T47D (cell line): ENCODE data around the gene B3GAT3.

Experiments used
- DNase-seq, 2 experiments: peaks; one replicate each; pipeline versions ENCODE4 v3.0.0 to v3.0.0-alpha.2; 2011 to 2012; ENCODE audit warnings: low read depth in 1 of 2, low spot score in 1 of 2
- JUND ChIP-seq: IDR thresholded peaks from 2 replicates; pipeline ENCODE4 v1.6.1; 2012; ENCODE audit warnings: low read depth
- in situ Hi-C: cut with HindIII; loops from 2 replicates; pipeline ENCODE4 v1.10.0; 2016; ENCODE audit warnings: low sequenced_read_pairs, low pct_unique_long_range_greater_than_20kb

Gene B3GAT3

GRCh38 chr11:62607714-62608113 is 14.1 kb downstream of the B3GAT3 start:
- no peak for TF ChIP-seq JUND
- in situ Hi-C loops: no loop called here
- DNase-seq: no peak

DNA sequence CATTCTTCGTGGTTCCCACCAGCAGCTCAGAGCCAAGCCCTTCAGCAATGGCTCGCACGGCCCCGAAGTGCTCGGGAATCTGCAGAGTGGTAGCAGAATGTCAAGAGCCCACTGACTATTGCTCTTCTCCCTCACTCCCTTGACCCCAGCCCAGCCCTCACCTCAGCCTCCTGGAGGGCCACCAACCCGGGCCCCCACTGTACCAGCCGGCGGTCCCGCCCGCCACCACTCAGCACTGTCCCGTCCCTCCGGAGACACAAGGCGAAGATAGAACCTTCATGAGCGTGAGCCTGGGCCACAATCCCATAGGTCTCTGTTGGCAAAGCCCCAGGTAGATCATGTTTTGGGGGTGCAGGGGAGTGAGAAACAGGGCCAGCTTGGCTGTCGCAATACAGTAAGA is 15.9 kb downstream of the B3GAT3 start:
- DNase-seq: no peak
- TF ChIP-seq JUND: no peak
- in situ Hi-C loops: no loop called here

DNA sequence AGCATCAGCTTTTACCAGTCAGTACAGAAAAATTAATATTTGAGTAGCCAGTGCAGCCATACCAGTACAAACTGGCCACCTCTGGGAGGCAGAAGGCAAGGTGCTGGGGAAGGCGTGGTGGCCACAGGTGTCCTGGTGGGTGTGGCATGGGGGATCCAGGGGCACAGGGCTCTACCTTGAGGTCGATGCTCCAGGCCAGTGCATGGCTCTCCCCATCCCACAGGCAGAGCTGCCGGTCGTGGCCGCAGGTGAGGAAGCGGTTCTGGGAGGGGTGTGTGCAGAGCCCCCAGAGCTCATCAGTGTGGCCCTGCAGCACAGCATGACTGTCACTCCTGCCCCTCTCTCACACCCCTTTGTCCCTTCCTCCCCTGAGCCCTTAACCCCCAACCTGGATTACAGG is 16.3 kb downstream of the B3GAT3 start:
- TF ChIP-seq JUND: no peak
- in situ Hi-C loops: no loop called here
- no peak for DNase-seq

DNA sequence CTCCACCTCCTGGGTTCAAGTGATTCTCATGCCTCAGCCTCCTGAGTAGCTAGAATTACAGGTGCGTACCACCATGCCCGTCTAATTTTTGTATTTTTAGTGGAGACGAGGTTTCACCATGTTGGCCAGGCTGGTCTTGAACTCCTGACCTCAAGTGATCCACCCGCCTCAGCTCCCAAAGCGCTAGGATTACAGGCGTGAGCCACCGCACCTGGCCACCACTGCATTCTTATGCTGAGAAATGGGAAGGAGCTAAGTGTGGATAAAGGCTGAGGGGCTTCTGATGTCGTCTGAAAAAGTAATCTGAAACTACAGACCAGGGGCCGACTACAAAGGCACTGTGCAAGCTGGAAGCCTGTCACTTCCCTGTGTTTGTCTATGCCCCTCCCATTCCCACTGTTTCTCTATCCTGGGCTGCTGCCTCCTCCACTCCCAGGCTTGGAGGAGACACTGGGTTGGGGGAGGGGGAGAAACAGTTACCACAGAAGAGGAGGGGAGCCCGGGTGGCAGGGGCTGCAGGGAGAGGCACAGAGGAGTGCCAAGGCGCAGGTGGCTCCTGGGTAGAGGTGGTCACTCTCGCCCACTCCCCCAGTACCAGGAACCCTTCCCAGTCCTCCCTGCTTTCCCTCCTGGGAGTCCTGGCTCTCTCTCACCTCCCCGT is 17.2 kb downstream of the B3GAT3 start:
- no peak for TF ChIP-seq JUND
- no peak for DNase-seq
- in situ Hi-C loops: no loop called here

DNA sequence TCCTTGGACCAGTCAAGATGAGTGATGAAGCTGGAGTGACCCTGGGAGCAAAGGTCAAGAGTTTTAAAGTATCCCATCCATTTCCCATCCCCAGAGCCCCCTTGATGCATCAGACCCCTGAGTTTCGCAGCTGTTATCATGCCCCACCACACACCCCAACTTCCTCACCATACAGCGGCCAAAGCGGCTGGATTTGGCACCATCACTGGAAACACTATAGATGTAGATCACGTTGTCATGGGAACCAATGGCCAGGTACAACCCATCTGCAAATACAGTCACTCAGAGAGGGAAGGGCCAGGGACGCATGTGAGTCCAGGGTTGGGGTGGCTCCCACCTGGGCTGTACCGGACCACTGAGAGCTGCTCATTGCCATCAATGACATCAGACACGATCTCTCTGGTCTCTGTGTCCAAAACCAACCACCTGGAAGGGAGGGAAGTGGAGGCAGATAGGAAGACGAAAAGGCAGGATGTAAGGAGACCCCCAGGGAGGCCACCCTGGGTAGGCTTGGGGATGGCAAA is 17.9 kb downstream of the B3GAT3 start:
- peak in 1 of 2 experiments; percentile 35 for DNase-seq
- in situ Hi-C loops: no loop called here
- TF ChIP-seq JUND: no peak

- no peak for TF ChIP-seq JUND
- no peak for DNase-seq
- in situ Hi-C loops: no loop called here
These were observed 18.7 kb downstream of the B3GAT3 start for GRCh38 chr11:62603072-62603408.

DNA sequence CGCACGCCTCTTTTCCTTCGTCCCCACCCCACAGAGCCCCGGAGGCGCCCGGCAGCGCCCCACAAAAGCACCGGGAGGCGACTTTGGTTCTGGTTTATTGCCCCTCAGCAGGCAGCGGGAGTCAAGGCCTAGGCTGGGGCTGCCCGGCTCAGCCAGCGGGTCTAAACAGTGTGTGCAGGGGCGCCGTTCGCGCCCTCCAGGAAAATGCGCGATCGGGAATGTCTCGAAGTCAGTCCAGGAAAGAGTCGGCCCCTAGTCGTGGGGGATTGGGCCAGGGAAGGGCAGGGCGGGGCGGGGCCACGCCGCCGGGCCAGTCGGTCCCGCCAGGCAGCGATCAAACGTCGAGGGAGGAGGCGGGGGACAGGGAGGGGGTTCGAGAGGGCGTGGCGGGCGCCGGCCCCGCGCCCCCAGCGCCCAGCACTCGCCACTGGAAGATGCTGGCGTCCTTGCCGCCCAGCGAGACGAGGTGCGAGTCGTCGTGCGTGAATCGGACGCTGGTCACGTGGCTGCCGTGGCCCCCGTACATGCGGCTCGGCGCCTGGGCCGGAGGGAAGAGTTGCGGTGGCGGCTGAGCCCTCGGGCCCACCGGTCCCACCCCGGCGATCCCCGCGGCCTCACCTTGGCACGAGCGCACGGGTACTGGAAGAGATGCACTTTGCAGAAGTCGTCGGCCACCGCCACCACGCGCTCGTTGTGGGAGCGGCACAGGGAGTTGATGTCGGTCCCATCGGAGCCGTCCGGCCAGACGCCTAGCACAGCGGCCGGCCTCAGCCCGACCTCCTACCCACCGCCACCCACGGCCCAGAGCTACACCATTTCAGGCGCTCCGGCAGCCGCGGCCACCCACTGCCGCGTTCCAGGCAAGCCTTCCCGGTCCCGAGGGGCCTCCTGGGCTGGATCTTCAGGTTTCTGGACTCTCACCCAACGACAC is 19.4 kb downstream of the B3GAT3 start:
- no peak for TF ChIP-seq JUND
- in situ Hi-C loops: no loop called here
- no peak for DNase-seq

- in situ Hi-C loops: no loop called here
- peak; percentile 94 to 99 for DNase-seq
- no peak for TF ChIP-seq JUND
These were observed 20.2 kb downstream of the B3GAT3 start, which contains the start of gene MTA2 for GRCh38 chr11:62601372-62602140. Gene MTA2 (minus strand): TSS chr11:62601865. CDS start chr11:62601450, 415 bp downstream.

DNA sequence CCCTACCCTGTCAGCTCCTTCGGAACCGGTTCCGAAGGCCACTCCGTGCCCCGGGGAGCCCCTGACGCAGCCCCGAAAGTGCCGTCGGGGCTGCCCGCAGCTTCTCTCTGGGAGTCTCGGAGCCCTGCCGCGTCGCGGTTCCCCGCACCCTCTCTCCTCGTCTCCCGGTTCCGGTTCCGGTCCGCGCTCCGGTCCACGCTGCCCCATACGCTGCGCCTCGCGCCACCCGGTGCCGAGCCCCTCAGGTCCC is 20.7 kb downstream of the B3GAT3 start:
- in situ Hi-C loops: no loop called here
- TF ChIP-seq JUND: no peak
- peak; percentile 47 to 54 for DNase-seq

DNA sequence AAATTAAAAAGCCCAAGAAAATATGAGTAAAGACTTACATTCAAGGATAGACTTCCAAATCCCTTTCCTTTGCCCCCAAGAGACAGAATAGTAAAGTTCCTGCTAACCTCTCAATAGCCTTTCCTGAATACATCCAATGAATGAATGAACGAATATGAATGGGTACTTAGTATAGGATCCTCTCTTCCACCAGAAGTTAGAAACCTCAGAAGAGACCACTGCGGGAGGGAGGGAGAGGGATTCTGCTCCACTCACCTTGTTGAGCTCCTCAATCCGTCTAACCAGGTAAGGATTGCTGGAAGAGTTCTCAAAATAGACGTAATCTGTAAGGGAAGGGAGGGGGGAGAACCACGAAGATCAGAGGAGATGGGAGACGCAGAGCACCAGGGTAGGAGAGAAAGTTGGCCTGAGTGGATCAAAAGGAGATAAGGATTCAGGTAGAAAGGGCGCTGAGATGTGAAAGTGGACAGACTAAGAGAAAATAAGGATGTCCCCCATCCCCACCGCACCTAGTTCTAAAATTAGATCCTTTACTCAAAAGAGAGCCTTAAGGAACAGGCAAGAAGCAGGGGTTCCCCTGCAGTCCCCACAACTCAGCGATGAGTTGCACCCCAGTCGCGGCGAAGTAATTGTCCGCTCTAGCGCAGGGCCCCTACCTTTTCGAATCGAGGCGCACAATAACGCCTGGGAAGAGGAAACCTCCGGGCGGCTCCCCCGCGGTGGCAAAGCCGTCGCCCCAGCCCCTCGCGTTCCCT is 21.2 kb downstream of the B3GAT3 start:
- in situ Hi-C loops: no loop called here
- TF ChIP-seq JUND: no peak
- DNase-seq: no peak

- no peak for TF ChIP-seq JUND
- DNase-seq: no peak
- in situ Hi-C loops: no loop called here
These were observed 21.9 kb downstream of the B3GAT3 start for GRCh38 chr11:62599901-62600300.

DNA sequence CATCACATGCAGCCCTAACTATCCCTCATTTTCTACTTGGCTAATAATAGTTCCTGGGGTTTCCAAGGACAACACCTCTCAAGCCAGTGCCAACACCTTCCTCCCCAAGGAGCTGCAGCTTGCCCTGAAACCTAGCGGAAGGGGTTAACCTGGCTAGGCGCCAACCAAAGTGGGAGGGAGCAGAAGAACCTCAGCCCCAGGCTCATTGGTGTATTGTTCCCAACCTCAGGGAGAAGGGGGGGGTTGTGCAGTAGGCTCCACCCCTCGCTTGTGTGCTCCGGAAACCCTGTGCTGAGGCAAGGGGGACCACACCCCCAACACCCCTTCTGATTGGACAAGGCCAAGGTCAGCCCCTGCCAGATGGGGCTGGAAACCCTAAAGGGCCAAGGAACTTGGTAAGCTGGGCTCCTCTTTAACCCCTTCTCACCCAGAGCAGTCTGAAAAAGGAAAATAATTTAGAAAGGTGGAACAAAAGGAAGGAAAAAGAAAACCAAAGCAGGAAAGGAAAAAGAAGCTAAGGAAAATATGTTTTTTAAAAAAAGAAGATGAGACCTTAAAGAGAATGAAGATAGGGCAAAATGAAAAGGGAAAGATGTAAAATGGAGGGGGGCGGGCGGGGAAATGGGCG is 22.6 kb downstream of the B3GAT3 start:
- TF ChIP-seq JUND: no peak
- DNase-seq: peak; percentile 91 to 100
- in situ Hi-C loops: no loop called here
